HepG2 (cell line): ENCODE results near the gene LEPROT. TPM values are rescaled to one million over a fixed set of nuclear protein-coding genes. Genes with fewer than 3 reads are reported as not detected.

Source experiments
- ATAC-seq: fragments of 200-7000 bp; cut with Tn5 transposase; 3 replicates; pipeline ENCODE4 v1.9.1; 2020; ENCODE audit warnings: mild to moderate bottlenecking, moderate library complexity
- BruUV-seq: library from RNA; stranded (reverse); fragments of 400-500 nt; replicated peaks from 2 replicates; lab custom pipeline; 2021; lab: Mats Ljungman, UMichigan
- CTCF ChIA-PET: fragments of 300-600 bp; formaldehyde crosslinking; extraction: SDS; loops from one replicate; lab custom pipeline; 2021; ENCODE audit warnings: low total read pairs, inconsistent platforms, low intra/inter-chr PET ratio; lab: Yijun Ruan, JAX
- POLR2A ChIA-PET: fragments of 350-600 bp; sonication (Branson Sonifier 250); formaldehyde crosslinking; loops from one replicate; lab custom pipeline; 2020; ENCODE audit warnings: antibody characterized with exemption, inconsistent platforms; lab: Yijun Ruan, JAX
- DNase-seq: peaks from one replicate; pipeline ENCODE4 v3.0.0-alpha.2; 2015; ENCODE audit warnings: low spot score
- FAIRE-seq: peaks from 3 replicates; lab custom pipeline; 2011; peaks lifted over from hg19 to GRCh38; lab: Jason Lieb, UNC
- H2AFZ ChIP-seq: one replicate; pipeline ENCODE4 v1.6.1; 2011; ENCODE audit warnings: low read length, inconsistent platforms
- H3K27ac ChIP-seq: fragments of 300-600 bp; 3 replicates; pipeline ENCODE4 v1.8.0; 2011; ENCODE audit warnings: mixed run types, mild to moderate bottlenecking, mixed read lengths, low read length, inconsistent platforms; ENCODE audit not compliant: insufficient read depth; ENCODE audit errors: extremely low read length
- H3K27me3 ChIP-seq, 2 experiments: fragments of 200-600 bp in 1 of 2; 2 replicates in 1 of 2; 3 replicates in 1 of 2; pipeline versions ENCODE4 v1.6.0 to v1.8.0; 2011; ENCODE audit warnings: low read length in 2 of 2, mild to moderate bottlenecking in 2 of 2, moderate library complexity in 2 of 2, inconsistent platforms in 1 of 2; ENCODE audit not compliant: insufficient read depth in 2 of 2, control insufficient read depth in 1 of 2
- H3K36me3 ChIP-seq, 2 experiments: fragments of 200-600 bp in 1 of 2; replicated peaks in 1 of 2; 2 replicates in 1 of 2; 3 replicates in 1 of 2; pipeline versions ENCODE4 v1.5.1 to v1.8.0; 2011; ENCODE audit warnings: low read length in 2 of 2, inconsistent platforms in 1 of 2; ENCODE audit not compliant: insufficient read depth in 2 of 2, control insufficient read depth in 1 of 2
- H3K4me1 ChIP-seq: 2 replicates; pipeline ENCODE4 v1.5.1; 2012; ENCODE audit warnings: low read length, inconsistent platforms; ENCODE audit not compliant: insufficient read depth
- H3K4me2 ChIP-seq: 2 replicates; pipeline ENCODE4 v1.6.0; 2011; ENCODE audit warnings: low read depth, low read length, inconsistent platforms
- H3K4me3 ChIP-seq, 3 experiments: fragments of 200-600 bp in 1 of 3; sonication (generic), shearing (Covaris generic) in 1 of 3; replicated peaks in 1 of 3; 2 replicates each; pipeline ENCODE4 v1.5.1; 2011 to 2016; ENCODE audit warnings: low read length in 3 of 3, inconsistent platforms in 2 of 3, low read depth in 2 of 3, mild to moderate bottlenecking in 2 of 3, control low read depth in 1 of 3, mixed read lengths in 1 of 3; ENCODE audit not compliant: insufficient read depth in 1 of 3
- H3K79me2 ChIP-seq: one replicate; pipeline ENCODE4 v1.6.1; 2011; ENCODE audit warnings: low read length, inconsistent platforms; ENCODE audit not compliant: insufficient read depth
- H3K9ac ChIP-seq: 2 replicates; pipeline ENCODE4 v1.6.0; 2011; ENCODE audit warnings: mild to moderate bottlenecking, low read depth, low read length, inconsistent platforms; ENCODE audit not compliant: insufficient read depth
- H3K9me3 ChIP-seq: 2 replicates; pipeline ENCODE4 v1.5.1; 2012; ENCODE audit warnings: mild to moderate bottlenecking, low read length
- H4K20me1 ChIP-seq: 2 replicates; pipeline ENCODE4 v1.6.0; 2011; ENCODE audit warnings: inconsistent platforms, mild to moderate bottlenecking, low read length, moderate library complexity; ENCODE audit not compliant: insufficient read depth
- FOXP1 ChIP-seq, 2 experiments: fragments of 450-650 bp in 1 of 2; IDR thresholded peaks; 2 replicates each; pipeline ENCODE4 v1.6.1; 2017 to 2018; ENCODE audit warnings: antibody characterized with exemption in 1 of 2
- MAFF ChIP-seq: IDR thresholded peaks from 2 replicates; pipeline ENCODE4 v1.6.1; 2011; ENCODE audit warnings: low read depth, low read length, improper control_type of control experiment
- PBX3 ChIP-seq: sonication (generic); formaldehyde crosslinking; IDR thresholded peaks from 2 replicates; pipeline ENCODE4 v1.8.1; 2023; ENCODE audit warnings: missing genetic modification reagents, inconsistent platforms, borderline replicate concordance
- SRSF9 ChIP-seq: fragments of 200-400 bp; formaldehyde crosslinking; IDR thresholded peaks from 2 replicates; pipeline ENCODE4 v1.6.1; 2018; ENCODE audit warnings: borderline replicate concordance, mild to moderate bottlenecking, low read depth, low read length; ENCODE audit not compliant: insufficient read depth, poor library complexity, severe bottlenecking
- TEAD3 ChIP-seq: optimal IDR thresholded peaks from 2 replicates; pipeline ENCODE3; 2016; ENCODE audit warnings: borderline replicate concordance
- ZNF597 ChIP-seq: sonication (generic); formaldehyde crosslinking; IDR thresholded peaks from 2 replicates; pipeline ENCODE4 v1.5.0; 2020; ENCODE audit warnings: missing genetic modification reagents
- WGBS: methylation state at CpG from one replicate; pipeline ENCODE4 v1.1.6; 2017; ENCODE audit warnings: low lambda C conversion rate; 5-methylcytosine and 5-hydroxymethylcytosine counted together
- in situ Hi-C: cut with HindIII; loops from 2 replicates; pipeline ENCODE4 v1.10.0; 2017; ENCODE audit warnings: low pct_unique_long_range_greater_than_20kb; ENCODE audit not compliant: extremely low pct_ligation_motif_present
- intact Hi-C: fragments of 100-400 bp; cut with micrococcal nuclease; formaldehyde crosslinking; loops from one replicate; pipeline ENCODE4 v1.10.0; 2022; ENCODE audit not compliant: unreplicated experiment
- polyA plus RNA-seq, 8 experiments: library from polyadenylated mRNA; depleted of rRNA in 3 of 8; stranded (reverse) in 7 of 8; unstranded in 1 of 8; fragments of >200 nt; fragmentation: Illumina TruSeq in 4 of 8; extraction: Trizol in 4 of 8; gene quantifications; 2 replicates each; pipeline versions ENCODE4 v1.2.1 to v1.2.3, GENCODE V29; 2011 to 2016; ENCODE audit warnings: low read depth in 4 of 8, missing spikeins in 1 of 8, mixed read lengths in 1 of 8; ENCODE audit not compliant: insufficient read depth in 1 of 8
- total RNA-seq, 5 experiments: library from RNA; depleted of rRNA; stranded (reverse); fragments of >200 nt; fragmentation: Illumina TruSeq; extraction: Trizol; gene quantifications; 2 replicates each; pipeline ENCODE4 v1.2.3, GENCODE V29; 2016; ENCODE audit warnings: low read depth in 1 of 5

LEPROT gene
- total and polyA plus RNA-seq, 2 of the 13 experiments (the other 11 are each of a cell fraction or from before 2014, with no cell fraction given): 36.8 to 51.4 TPM

GRCh38 chr1:65409314-65409713 lies 11.2 kb upstream of the LEPROT start:
- TF ChIP-seq FOXP1 (IDR thresholded peaks at IDR 0.05) (no peak), FOXP1 (CRISPR knock-in tag; IDR thresholded peaks at IDR 0.05) (no peak), ZNF597 (no peak), MAFF (no peak), SRSF9 (no peak), TEAD3 (CRISPR knock-in tag) (no peak), PBX3 (CRISPR knock-in tag) (no peak)
- TF ChIP-seq, all 625 proteins: peak for 0

More at GRCh38 chr1:65409314-65409713, 11.2 kb upstream of the LEPROT start:
- H3K9ac ChIP-seq: no peak overlapping the region
- BruUV-seq: no TSS peak
- 33% methylated on average over 1 of the region's 1 CpG for WGBS
- H3K9me3 ChIP-seq: no peaks in the 10 kb centered on the region
- in situ Hi-C loops (no loop called here), intact Hi-C loops (no loop called here)
- no peak overlapping the region for H3K4me2 ChIP-seq
- H3K36me3 ChIP-seq: no peaks in the 10 kb centered on the region
- peaks cover 20% of the 10 kb centered on the region for H3K4me1 ChIP-seq
- H2AFZ ChIP-seq: no peak overlapping the region
- POLR2A ChIA-PET: interaction anchor here (1.3 kb wide), 1 partner anchor 11 kb away, joined by 4 read pairs; the partner anchor contains the start of genes LEPR and LEPROT
- ATAC-seq (no peak), FAIRE-seq (no peak), DNase-seq (no peak)
- no peaks in the 10 kb centered on the region for H3K79me2 ChIP-seq
- H3K27me3 ChIP-seq: no peaks in the 10 kb centered on the region
- H3K27ac ChIP-seq: no peak overlapping the region
- CTCF ChIA-PET: no interaction called here
- H3K4me3 ChIP-seq: no peak overlapping the region
- no peaks in the 10 kb centered on the region for H4K20me1 ChIP-seq
